Measurements from ENCODE around the gene EFHC2.
A peak's percentile ranks its signal among the peaks of the same experiment; 100 is the strongest.

The EFHC2 gene, protein sequence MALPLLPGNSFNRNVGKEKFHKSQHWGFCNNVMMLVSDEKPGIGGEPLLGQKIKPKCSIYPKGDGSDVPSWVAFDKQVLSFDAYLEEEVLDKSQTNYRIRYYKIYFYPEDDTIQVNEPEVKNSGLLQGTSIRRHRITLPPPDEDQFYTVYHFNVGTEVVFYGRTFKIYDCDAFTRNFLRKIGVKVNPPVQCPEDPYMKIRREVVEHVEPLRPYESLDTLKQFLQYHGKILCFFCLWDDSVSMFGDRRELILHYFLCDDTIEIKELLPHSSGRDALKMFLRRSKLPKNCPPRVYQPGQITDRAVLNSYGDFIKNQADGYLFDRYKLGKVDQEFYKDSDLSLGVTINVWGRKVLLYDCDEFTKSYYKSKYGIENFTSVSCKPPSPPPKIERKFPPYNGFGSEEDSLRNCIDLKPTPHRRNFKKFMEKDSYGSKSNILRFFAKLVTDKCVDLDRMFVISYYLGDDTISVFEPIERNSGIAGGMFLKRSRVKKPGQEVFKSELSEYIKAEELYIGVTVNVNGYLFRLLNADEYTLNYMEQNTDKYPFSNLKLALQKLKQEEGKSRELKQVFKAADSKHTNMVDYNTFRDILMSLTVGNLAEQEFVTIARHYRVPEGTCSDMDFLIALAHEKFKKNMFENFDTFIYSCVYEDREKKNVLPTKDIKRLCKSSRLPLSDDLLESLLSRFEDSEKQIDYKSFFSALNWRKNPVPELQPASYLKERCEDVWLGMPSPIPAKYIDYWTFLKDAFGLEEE

DNA sequence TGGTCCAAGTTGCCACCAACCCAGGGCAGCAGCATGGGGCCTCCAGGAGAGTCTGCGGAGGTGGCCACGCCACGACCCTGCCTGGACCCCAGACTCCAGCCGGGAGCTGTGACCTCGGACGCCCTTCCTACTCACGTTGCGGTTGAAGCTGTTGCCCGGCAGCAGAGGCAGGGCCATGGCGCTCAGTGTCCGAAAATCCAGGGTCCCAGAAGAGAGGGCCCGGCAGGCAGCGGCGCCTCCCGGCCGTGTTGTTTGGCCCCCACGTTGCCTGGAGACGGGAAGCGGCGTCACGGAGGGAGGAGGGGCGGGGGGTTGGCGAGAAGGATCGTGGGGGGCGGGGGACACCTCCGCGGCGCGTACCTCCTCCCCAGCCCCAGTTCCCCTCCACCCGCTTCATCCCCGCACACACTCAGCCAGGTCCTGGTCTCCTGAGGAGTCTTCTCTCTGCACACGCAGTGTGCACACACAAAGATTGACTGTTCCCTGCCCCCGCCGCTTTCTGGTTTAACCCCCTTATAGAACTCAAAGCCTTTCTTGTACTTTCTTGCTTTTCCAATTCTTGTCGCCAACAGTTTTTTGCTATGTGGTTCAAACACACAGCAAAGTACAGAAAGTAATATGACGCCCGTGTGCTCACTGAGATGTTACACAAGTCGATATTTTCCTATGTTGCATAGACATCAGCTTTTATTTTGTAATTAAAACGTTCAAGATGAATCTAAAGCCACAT is at the start of gene EFHC2:
TSS of gene EFHC2 (minus strand) at position 261 of the 730 bp plus-strand sequence. CDS start at position 177, 84 bp downstream.
- peak; percentile 19 for DNase-seq (ENCODE audit: low spot score)

DNA sequence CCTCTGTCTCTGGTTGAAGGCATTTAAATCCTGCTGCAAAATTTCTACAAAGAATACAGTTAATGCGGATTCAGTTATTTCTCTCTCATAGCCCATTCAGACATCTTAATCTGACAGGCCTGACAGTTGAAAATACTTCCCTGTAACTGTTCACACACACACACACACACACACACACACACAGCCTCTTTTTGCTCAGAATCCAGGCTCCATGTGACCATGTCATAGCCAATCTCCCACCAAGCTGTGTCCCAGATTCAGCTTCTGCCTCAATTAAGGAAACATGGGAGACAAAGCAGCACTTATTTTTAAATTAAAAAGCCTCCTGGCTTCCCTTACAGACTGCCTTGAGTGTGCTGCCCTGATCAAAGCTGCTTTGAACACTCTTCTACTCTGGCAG is 49.3 kb upstream of the EFHC2 start:
- no peak for DNase-seq (ENCODE audit: low spot score)

DNA sequence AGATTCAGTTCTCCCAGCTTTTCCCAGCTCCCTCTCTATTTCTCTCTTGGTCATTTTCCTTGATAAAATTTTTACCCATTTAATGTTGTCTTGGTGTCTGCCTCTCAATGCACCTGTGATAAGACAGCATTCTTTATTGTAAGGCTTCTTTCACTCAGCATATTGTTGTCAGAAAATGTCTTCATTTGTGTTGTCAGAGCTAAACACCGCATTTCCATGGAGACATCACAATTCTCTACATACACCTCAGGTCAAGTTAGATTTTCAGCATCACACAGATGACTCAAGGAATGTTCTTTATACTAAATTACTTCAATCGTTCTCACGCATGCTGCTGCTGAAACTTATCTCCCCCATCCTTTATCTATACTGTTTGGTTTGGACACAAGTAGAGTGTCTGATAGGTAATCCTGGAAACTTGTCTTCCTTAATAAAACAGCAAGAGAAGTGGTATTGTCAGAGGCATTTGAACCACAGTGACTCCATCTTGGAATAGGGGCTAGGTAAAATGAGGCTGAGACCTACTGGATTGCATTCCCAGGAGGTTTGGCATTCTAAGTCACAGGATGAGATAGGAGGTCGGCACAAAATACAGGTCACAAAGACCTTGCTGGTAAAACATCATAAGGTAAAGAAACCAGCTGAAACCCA is 41.3 kb upstream of the EFHC2 start:
- DNase-seq (ENCODE audit: low spot score) = no peak

DNA sequence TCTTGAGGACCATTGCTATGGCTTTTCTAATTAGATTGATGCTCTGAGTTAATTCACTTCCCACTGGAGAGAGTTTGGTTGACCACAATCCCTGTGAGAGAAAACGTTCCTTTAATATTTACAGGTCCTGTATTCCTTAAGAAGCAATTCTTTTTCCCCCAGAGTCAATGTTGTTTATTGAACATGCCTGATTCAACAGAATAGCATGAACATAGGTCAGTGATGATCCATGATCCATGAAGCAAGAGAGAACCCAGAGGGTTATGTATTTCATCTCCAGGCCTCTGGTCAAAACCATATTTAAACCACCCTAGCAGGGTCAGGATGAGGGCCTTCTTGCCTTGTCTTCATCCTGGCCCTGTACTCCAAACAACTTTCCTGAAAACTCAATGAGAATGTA is 39.4 kb upstream of the EFHC2 start:
- DNase-seq (ENCODE audit: low spot score) = no peak

DNA sequence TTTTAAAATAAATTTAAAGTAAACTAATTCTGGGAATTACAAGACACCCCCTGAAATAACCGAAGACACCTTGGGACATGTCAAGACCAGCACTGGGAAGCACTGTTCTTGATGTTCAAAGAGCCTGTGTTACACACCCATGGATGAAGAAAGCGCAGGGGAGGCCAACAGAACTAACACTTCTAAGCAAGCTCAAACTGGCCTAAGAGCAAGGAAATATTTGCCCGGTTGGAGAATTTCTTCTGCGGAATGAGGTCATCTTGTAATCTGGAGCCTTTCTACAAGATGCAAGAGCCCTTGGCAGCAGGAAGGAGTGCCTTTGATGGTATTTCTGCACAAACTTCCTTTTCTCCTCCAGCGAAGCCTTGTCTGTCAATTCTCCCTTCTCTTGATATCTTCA is 9.3 kb upstream of the EFHC2 start:
- no peak for DNase-seq (ENCODE audit: low spot score)

DNA sequence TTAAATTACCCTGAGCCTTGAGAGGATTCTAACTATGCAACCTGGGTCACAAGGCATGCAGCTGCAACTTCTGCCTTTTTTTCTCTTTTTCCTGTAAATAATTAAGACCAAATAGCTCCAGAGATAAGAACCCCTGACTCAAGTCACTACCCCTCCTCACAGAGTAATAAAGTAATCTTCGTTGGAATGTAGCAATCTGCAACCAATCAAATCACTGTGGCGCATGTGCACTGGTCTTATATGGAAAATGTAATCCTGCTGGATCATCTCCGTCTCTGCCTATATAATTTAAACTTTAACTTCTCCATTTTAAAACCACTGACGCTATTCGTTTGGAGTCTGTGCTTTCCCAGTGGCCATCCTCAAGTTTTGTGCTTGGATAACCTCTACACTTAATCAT is 6.1 kb upstream of the EFHC2 start:
- no peak for DNase-seq (ENCODE audit: low spot score)

DNA sequence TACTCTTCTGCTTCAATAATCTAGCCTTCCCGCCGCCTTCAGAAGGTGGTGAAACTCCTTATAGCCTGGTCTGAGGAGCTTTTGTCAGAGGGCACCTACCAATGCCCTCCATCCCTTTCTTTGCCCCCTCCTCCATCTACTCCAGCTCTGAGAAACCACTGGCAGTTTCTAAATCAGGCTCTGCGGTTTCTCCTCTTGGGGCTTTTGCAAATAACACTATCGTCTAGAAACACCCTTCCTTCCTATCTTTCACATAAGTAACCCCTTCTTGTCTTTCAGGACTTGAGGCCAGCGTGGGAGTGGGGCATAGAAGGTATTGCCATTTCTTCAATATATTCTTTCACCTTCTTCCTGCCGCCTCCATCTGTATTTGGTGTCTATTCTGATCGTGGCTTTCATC is 1.2 kb upstream of the EFHC2 start:
- DNase-seq (ENCODE audit: low spot score) = no peak

DNA sequence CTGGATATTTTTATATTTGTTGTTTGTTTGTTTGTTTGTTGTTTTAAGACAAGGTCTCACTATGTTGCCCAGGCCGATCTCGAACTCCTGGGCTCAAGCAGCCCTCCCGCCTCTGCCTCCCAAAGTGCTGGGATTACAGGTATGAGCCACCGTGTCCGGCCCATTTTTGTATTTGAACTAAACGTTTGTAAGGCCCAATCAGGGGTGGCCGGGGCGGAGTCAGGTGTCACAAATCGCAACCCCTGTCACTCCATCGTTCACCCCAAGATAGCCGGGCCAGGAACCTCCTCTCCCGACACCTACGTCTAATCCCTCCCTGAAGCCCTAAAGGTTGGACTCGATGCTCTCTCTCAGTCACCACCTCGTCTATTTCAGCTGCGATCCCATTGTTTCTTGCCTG is 722 bp upstream of the EFHC2 start:
- DNase-seq (ENCODE audit: low spot score) = no peak

DNA sequence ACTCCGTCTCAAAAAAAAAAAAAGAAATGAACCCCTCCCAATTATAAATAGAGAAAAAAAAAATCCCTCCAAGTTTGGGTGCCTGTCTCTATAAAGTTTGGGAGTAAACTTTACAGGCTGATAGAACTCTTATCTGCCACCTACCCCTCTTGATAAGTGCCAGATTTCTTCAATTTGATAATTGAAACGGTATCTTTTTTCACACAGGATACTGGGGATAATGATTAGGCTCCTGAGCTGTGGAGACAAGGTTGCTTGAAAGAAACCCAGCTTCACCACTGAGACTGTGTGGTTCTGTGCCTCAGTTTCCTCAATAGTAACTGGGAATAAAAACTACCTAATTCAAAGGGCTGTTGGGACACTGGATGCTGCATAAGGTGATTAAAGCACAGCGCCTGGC is 606 bp downstream of the EFHC2 start:
- DNase-seq (ENCODE audit: low spot score) = no peak

DNA sequence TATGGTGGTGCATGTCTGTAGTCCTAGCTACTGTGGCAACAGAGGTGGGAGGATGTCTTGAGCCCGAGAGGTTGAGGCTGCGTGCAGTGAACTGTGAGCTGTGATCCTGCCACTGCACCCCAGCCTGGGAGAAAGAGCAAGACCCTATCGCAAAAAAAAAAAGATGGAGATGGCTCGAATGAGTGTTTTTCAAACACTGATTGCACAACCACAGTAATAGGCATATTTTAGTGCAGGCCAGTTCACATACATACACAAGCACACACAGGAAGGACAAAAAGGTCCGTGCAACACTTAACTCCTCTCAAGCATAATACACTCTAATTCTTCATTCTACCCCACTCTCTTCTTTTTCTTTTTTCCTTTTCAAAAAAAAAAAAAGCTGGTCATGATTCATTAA is 5.1 kb downstream of the EFHC2 start:
- no peak for DNase-seq (ENCODE audit: low spot score)

DNA sequence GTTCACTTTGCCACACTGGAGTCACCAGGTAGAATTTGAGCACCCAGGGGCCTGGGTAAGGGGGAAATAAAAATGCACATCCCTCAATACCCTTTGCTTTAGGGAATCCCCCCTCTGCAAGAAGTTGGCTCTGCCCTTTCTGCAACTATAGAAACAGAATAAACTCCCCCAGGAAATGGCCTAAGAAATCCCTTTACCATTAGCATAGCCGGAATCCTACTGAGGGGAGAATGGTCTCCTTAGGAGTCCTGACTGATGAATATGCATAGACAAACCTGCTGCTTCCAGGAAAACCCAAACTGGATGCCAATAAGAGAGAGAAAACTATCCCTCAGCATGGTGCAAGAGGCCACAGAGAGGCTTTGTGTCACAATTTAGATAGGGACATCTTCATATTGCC is 11.0 kb downstream of the EFHC2 start:
- DNase-seq (ENCODE audit: low spot score) = no peak

DNA sequence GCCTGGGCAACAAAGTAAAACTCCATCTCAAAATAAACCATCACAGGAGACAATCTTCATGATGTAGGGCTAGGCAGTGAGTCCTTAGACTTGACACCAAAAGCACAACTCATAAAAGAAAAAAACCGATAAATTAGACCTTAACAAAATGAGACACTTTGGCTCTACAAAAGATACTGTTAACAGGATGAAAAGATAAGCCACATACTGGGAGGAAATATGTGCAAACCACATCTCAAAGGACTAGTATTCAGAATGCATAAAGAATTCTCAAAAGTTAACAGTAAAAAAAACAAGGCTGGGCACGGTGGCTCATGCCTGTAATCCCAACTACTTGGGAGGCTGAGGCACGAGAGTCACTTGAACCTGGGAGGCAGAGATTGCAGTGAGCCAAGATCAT is 13.2 kb downstream of the EFHC2 start:
- no peak for DNase-seq (ENCODE audit: low spot score)

DNA sequence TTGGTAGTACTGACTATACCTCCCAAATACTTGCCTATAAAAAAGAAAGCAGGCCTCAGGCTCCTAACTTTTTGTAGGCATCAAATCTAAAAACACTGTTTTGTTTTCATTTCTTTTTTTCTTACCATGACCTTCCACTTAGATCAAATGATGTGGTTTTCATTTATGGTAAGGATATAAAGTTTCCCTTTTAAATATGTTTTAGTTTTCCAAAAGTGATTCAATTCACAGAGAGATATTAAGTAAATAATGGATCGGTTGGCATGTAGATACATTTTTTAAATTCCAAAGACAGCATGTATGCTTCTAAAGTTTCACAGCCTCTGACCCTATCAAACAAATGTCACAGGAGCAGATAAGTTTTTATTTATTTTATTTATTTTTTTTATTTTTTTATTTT is 23.9 kb downstream of the EFHC2 start:
- no peak for DNase-seq (ENCODE audit: low spot score)

DNA sequence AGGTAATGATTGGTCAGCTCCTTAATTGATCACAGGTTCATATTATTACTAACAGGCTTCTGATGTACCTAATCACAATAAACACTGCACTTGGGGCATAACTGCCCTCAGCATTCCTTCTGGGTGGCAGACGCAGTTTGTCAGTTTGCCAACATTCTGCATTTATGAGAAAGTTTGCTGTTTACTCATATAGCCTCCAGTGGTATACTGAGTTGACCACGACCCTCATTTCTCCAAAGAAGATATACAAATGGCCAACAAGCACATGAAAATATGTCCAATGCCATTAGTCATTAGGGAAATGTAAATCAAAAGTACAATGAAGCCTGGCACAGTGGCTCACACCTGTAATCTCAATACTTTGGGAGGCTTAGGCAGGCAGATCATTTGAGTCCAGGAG is 26.3 kb downstream of the EFHC2 start:
- no peak for DNase-seq (ENCODE audit: low spot score)

DNA sequence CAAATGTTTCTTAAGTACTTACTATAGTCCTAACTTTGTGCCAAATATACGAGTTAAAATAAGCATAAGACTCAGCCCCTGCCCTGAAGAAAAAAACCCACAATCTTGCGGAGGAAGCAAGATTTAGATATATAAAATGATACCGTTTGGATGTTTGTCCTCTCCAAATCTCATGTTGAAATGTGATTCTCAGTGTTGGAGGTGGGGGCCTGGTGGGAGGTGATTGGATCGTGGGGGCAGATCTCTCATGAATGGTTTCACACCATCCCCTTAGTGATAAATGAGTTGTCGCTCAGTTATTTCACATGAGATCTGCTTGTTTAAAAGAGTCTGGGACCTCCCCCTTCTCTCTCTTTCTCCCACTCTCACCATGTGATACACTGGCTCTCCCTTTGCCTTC is 28.7 kb downstream of the EFHC2 start:
- no peak for DNase-seq (ENCODE audit: low spot score)

DNA sequence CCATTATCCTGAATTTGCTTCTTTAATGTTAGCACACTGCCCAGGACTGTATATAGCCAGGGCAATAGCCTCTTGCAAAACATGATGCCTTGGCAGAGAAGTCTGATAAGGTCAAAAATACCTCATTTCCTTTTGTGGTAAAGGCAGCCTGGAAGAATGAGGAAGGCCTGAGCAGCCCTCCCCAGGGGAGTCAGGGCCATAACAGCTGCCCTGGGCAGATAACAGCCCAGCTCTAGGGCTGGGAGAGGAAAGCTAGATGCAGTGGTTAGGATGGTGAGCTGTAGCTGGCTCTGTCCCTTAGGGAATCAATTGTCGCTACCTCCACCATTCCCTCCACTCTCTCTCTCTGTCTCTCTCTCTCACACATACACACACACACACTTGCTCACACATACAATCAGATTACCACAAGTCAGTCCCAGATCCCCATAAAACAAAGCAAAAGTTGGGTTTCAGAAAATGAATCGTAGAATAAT is 29.2 kb downstream of the EFHC2 start:
- peak; percentile 46 for DNase-seq (ENCODE audit: low spot score)

DNA sequence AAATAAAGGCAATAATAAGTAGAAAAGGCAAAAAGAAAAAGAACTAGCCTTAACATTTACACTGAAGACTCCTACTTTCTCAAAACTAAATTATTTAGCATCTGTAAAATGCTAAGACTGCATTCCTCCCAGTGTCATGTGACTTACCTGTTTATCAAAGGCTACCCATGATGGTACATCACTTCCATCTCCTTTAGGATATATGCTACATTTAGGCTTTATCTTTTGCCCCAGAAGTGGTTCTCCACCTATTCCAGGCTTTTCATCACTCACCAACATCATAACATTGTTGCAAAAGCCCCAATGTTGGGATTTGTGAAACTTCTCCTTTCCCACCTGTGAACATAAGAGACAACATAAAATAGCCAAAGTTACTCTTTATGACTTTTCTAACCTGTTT is 31.1 kb downstream of the EFHC2 start:
- DNase-seq (ENCODE audit: low spot score) = no peak

DNA sequence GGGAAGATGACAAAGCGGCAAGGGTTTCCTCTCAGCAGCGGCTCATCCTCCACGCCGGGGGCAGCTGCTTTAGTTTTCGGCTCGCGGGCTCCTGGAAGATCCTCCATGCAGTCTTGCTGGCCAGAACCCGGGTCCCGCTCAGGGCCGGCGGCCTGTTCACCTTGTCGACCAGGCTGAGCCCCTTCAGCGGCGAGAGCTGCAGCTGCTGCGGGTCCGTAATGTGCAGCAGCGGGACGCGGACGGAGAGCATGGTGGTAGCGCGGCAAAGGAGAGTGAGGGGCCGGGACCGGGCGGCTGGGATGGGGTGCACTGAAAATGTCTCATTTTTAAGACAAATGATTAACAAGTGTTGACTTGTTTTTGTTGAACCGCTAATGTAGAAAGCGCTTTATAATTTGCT is 33.2 kb downstream of the EFHC2 start:
- DNase-seq (ENCODE audit: low spot score) = no peak

DNA sequence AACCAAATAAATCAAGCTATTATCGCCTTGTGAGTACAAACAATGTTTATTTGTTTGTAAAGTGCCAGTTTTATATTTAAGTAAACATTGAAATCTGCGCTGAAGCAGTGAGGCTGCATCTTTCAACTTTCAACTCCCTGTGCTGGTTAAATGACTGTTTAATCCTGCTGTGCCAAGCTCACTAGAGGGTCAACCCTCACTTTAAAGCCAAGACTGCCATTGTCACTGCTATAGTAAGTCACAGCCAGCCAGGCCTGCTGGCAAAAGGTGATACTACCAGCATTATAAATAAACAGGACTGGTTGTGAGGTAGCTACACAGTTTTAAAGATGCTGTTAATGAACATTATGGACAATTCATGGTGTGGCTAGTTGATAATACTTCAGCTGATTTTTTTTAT is 34.6 kb downstream of the EFHC2 start:
- DNase-seq (ENCODE audit: low spot score) = no peak

DNA sequence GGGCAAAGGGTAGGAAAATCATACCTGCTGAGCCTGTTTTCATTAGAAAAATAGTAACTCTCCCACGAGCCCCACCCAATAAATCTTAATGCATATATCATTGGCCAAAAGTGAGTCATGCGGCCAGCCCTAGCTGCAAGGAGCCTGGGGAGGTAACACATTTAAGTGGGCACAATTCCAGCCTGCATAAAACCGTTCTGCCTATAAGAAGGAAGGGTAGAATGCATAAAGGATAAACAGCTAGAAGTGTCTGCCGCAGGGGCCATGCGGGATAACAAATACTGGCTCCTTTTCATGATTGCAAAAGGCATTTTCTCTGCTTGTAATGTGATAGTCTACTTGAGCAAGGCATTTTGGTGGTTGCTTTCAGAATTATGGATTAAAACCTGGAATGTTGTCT is 37.1 kb downstream of the EFHC2 start:
- DNase-seq (ENCODE audit: low spot score) = peak; percentile 20

DNA sequence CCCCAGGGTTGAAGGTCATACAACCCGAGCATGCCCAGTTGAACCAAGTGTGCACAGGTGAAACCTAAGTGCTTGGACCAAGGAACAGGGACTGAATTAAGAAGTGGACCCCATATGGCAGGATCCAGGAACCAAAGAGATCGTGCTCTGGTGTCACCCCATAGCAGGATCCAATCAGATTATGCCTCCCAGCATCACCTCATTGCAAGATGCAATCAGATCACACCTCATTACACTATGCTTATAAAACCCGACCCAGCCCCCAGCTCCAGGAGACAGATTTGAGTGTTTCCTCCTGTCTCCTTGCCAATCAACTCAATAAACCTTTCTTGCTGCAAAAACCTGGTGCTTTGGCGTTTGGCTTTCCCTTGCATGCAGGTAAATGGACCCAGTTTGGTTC is 37.6 kb downstream of the EFHC2 start:
- DNase-seq (ENCODE audit: low spot score) = no peak

DNA sequence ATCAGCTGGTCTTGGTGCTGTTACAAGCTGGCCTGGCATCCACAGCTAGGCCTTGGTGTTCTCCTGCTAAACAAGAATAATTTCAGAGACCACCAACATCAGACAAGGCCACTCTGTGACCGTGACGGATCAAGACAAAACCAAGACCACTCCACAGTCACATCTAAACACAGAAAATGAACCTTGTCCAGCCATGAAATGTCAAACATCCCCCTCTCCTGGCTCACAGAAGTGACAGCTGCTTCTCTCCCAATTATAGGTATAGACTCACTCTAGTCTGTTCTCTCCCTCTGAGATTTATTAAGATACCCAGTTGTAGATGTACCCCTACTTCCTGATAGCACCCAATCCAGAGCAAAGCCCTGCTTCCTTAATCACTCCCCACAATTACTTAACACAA is 40.4 kb downstream of the EFHC2 start:
- no peak for DNase-seq (ENCODE audit: low spot score)

Measured in kidney tubule cell (primary cell).